ENCODE results near the gene ZMIZ2. TPM values are rescaled to one million over a fixed set of nuclear protein-coding genes. Genes with fewer than 3 reads are reported as not detected.

Gene ZMIZ2
- total RNA-seq, 1 donor from 2014 or later, result 47.8 TPM

GRCh38 chr7:44755698-44756627 is 7.3 kb downstream of the ZMIZ2 start:
- no peak for DNase-seq (ENCODE audit: low spot score)

GRCh38 chr7:44756904-44757303 is 8.3 kb downstream of the ZMIZ2 start:
- DNase-seq (ENCODE audit: low spot score), result no peak

GRCh38 chr7:44757311-44757710 is 8.7 kb downstream of the ZMIZ2 start:
- no peak for DNase-seq (ENCODE audit: low spot score)

- DNase-seq (ENCODE audit: low spot score), result no peak
These were observed 9.1 kb downstream of the ZMIZ2 start for GRCh38 chr7:44757739-44758138.

GRCh38 chr7:44759246-44759645 is 10.6 kb downstream of the ZMIZ2 start:
- no peak for DNase-seq (ENCODE audit: low spot score)

GRCh38 chr7:44760034-44760580 is 11.5 kb downstream of the ZMIZ2 start:
- DNase-seq (ENCODE audit: low spot score), result no peak

- no peak for DNase-seq (ENCODE audit: low spot score)
These were observed 12.8 kb downstream of the ZMIZ2 start for GRCh38 chr7:44761207-44762161.

GRCh38 chr7:44762300-44762699 is 13.7 kb downstream of the ZMIZ2 start:
- DNase-seq (ENCODE audit: low spot score), result no peak

GRCh38 chr7:44762726-44763522 is 14.3 kb downstream of the ZMIZ2 start:
- DNase-seq (ENCODE audit: low spot score), result no peak

GRCh38 chr7:44764081-44764480 is 15.4 kb downstream of the ZMIZ2 start:
- no peak for DNase-seq (ENCODE audit: low spot score)

- no peak for DNase-seq (ENCODE audit: low spot score)
These were observed 16.3 kb downstream of the ZMIZ2 start for GRCh38 chr7:44764665-44765578.

- DNase-seq (ENCODE audit: low spot score), result no peak
These were observed 17.1 kb downstream of the ZMIZ2 start for GRCh38 chr7:44765579-44766415.

- DNase-seq (ENCODE audit: low spot score), result no peak
These were observed 17.8 kb downstream of the ZMIZ2 start for GRCh38 chr7:44766416-44766801.

GRCh38 chr7:44767134-44767911 is 18.7 kb downstream of the ZMIZ2 start:
- DNase-seq (ENCODE audit: low spot score), result no peak

GRCh38 chr7:44767912-44768627 is 19.4 kb downstream of the ZMIZ2 start:
- no peak for DNase-seq (ENCODE audit: low spot score)

GRCh38 chr7:44768628-44769371 is 20.2 kb downstream of the ZMIZ2 start:
- DNase-seq (ENCODE audit: low spot score), result no peak

GRCh38 chr7:44769376-44769775 is 20.7 kb downstream of the ZMIZ2 start:
- DNase-seq (ENCODE audit: low spot score), result no peak

Measured in mesenteric fat pad (tissue), 1 donor.